Lower lobe of right lung (tissue), 2 donors: ENCODE data around the gene CORO7. TPM values are rescaled to one million over a fixed set of nuclear protein-coding genes. Genes with fewer than 3 reads are reported as not detected.

Experiments
- ATAC-seq, 2 donors: fragments of 200-7000 bp; cut with Tn5 transposase; one replicate each; pipeline ENCODE4 v1.9.1; 2020 to 2022; ENCODE audit warnings: mild to moderate bottlenecking in 2 of 2, moderate library complexity in 2 of 2
- DNase-seq: peaks from one replicate; pipeline ENCODE4 v3.0.0-alpha.2; 2020
- H3K27ac ChIP-seq: fragments of 200-600 bp; one replicate; pipeline ENCODE4 v1.8.0; 2022
- H3K27me3 ChIP-seq: fragments of 200-600 bp; one replicate; pipeline ENCODE4 v1.8.0; 2022; ENCODE audit warnings: low read depth
- H3K36me3 ChIP-seq: fragments of 200-600 bp; one replicate; pipeline ENCODE4 v1.8.0; 2022; ENCODE audit warnings: mild to moderate bottlenecking
- H3K4me1 ChIP-seq: fragments of 200-600 bp; one replicate; pipeline ENCODE4 v1.8.0; 2022
- H3K4me3 ChIP-seq: fragments of 200-600 bp; one replicate; pipeline ENCODE4 v1.8.0; 2022; ENCODE audit warnings: mild to moderate bottlenecking
- H3K9me3 ChIP-seq: fragments of 200-600 bp; one replicate; pipeline ENCODE4 v1.8.0; 2022
- CTCF ChIP-seq: fragments of 200-600 bp; IDR thresholded peaks from one replicate; pipeline ENCODE4 v1.8.0; 2022; ENCODE audit warnings: antibody characterized with exemption, mild to moderate bottlenecking
- intact Hi-C: fragments of 100-400 bp; cut with DNase I; formaldehyde crosslinking; loops from one replicate; pipeline ENCODE4 v1.11.0; 2022
- total RNA-seq: library from RNA; stranded (reverse); fragmentation: NEBNext Ultra II Directional; extraction: Animal tissue kit (Norgen Biotek cat#: 25700); gene quantifications from one replicate; pipeline ENCODE4 v1.2.1, GENCODE V29; 2021
- donor health status: DM: no; HTN: yes; CAD: no; lungs with severe emphysema.

Gene CORO7
- total RNA-seq, 1 donor from 2014 or later, result 58.5 TPM

- Histone ChIP-seq H3K27me3 (no peaks in the 10 kb centered on the region), H3K4me3 (no peak overlapping the region), H3K4me1 (peaks cover 31% of the 10 kb centered on the region), H3K9me3 (no peaks in the 10 kb centered on the region), H3K36me3 (peaks cover 24% of the 10 kb centered on the region), H3K27ac (no peak overlapping the region)
- DNase-seq (no peak), ATAC-seq (no peak)
- intact Hi-C loops, result no loop called here
- no peak for TF ChIP-seq CTCF
Measured at GRCh38 chr16:4352843-4353242, 63.6 kb downstream of the CORO7 start.

GRCh38 chr16:4351880-4352279 is 64.5 kb downstream of the CORO7 start:
- H3K36me3 ChIP-seq, result peaks cover 14% of the 10 kb centered on the region
- intact Hi-C loops, result no loop called here
- H3K27me3 ChIP-seq, result no peaks in the 10 kb centered on the region
- no peaks in the 10 kb centered on the region for H3K9me3 ChIP-seq
- no peak overlapping the region for H3K4me3 ChIP-seq
- ATAC-seq, result no peak
- no peak overlapping the region for H3K27ac ChIP-seq
- DNase-seq, result no peak
- H3K4me1 ChIP-seq, result peaks cover 41% of the 10 kb centered on the region
- TF ChIP-seq CTCF, result no peak

- Histone ChIP-seq H3K9me3 (no peaks in the 10 kb centered on the region), H3K36me3 (peaks cover 12% of the 10 kb centered on the region), H3K4me1 (peaks cover 49% of the 10 kb centered on the region), H3K27ac (peak within 1 kb of the TSS; percentile 91), H3K4me3 (peak within 1 kb of the TSS; percentile 88), H3K27me3 (no peaks in the 10 kb centered on the region)
- peak; percentile 94 to 96 for ATAC-seq
- no peak for TF ChIP-seq CTCF
- DNase-seq, result peak; percentile 98
- intact Hi-C loops, result no loop called here
Measured at GRCh38 chr16:4350787-4351659, 65.4 kb downstream of the CORO7 start, which contains the start of gene PAM16. Gene PAM16, minus strand, starts transcription at chr16:4351321. Its CDS starts 87 bp downstream, at chr16:4351234.

- H3K9me3 ChIP-seq, result no peaks in the 10 kb centered on the region
- peak overlapping the region; percentile 88 for H3K4me3 ChIP-seq
- H3K27ac ChIP-seq, result peak overlapping the region; percentile 91
- DNase-seq (no peak), ATAC-seq (no peak)
- H3K36me3 ChIP-seq, result peaks cover 9% of the 10 kb centered on the region
- intact Hi-C loops, result no loop called here
- peaks cover 56% of the 10 kb centered on the region for H3K4me1 ChIP-seq
- TF ChIP-seq CTCF, result no peak
- H3K27me3 ChIP-seq, result no peaks in the 10 kb centered on the region
Measured at GRCh38 chr16:4350365-4350786, 66.0 kb downstream of the CORO7 start.

- DNase-seq (no peak), ATAC-seq (no peak)
- Histone ChIP-seq H3K36me3 (no peaks in the 10 kb centered on the region), H3K9me3 (no peaks in the 10 kb centered on the region), H3K4me3 (no peak overlapping the region), H3K27me3 (no peaks in the 10 kb centered on the region), H3K27ac (no peak overlapping the region), H3K4me1 (peaks cover 61% of the 10 kb centered on the region)
- intact Hi-C loops, result no loop called here
- no peak for TF ChIP-seq CTCF
Measured at GRCh38 chr16:4349332-4349731, 67.1 kb downstream of the CORO7 start.
